GM12878 (cell line): Measurements from ENCODE around the gene POLD1. TPM values are rescaled to one million over a fixed set of nuclear protein-coding genes. Genes with fewer than 3 reads are reported as not detected.

Experiments
- ATAC-seq: fragments of 200-7000 bp; cut with Tn5 transposase; 3 replicates; pipeline ENCODE4 v1.9.1; 2020; ENCODE audit warnings: mild to moderate bottlenecking, moderate library complexity
- BruUV-seq: library from RNA; stranded (reverse); fragments of 400-500 nt; replicated peaks from 2 replicates; lab custom pipeline; 2021; lab: Mats Ljungman, UMichigan
- CTCF ChIA-PET: fragments of 300-600 bp; sonication (Branson Sonifier 250); formaldehyde crosslinking; extraction: SDS; loops from one replicate; lab custom pipeline; 2021; ENCODE audit warnings: inconsistent platforms; lab: Yijun Ruan, JAX
- POLR2A ChIA-PET: fragments of 350-600 bp; formaldehyde crosslinking; extraction: SDS; loops from one replicate; lab custom pipeline; 2021; ENCODE audit warnings: inconsistent platforms; lab: Charles Lee
- RAD21 ChIA-PET: fragments of 300-600 bp; sonication (Branson Sonifier 250); formaldehyde crosslinking; loops from one replicate; lab custom pipeline; 2023; ENCODE audit warnings: antibody characterized with exemption; ENCODE audit not compliant: unreplicated experiment; lab: Charles Lee
- SMC1A ChIA-PET: fragments of 300-600 bp; sonication (Branson Sonifier 250); formaldehyde crosslinking; loops from one replicate; lab custom pipeline; 2023; ENCODE audit not compliant: unreplicated experiment, uncharacterized antibody; lab: Charles Lee
- DNase-seq: peaks from one replicate; pipeline ENCODE4 v3.0.0-alpha.2; 2011; ENCODE audit warnings: low read depth, low spot score
- FAIRE-seq: peaks from 3 replicates; lab custom pipeline; 2011; peaks lifted over from hg19 to GRCh38; lab: Jason Lieb, UNC
- H2AFZ ChIP-seq: 2 replicates; pipeline ENCODE4 v1.6.0; 2011; ENCODE audit warnings: low read depth, low read length, control low read depth; ENCODE audit not compliant: control insufficient read depth
- H3K27ac ChIP-seq: 2 replicates; pipeline ENCODE4 v1.5.1; 2011; ENCODE audit warnings: control low read depth; ENCODE audit not compliant: control insufficient read depth, insufficient read depth
- H3K27me3 ChIP-seq, 2 experiments: replicated peaks in 1 of 2; 2 replicates each; pipeline versions ENCODE4 v1.6.0 to v1.6.1; 2011; ENCODE audit warnings: low read length in 1 of 2; ENCODE audit not compliant: control insufficient read depth in 2 of 2, insufficient read depth in 2 of 2
- H3K36me3 ChIP-seq, 2 experiments: 2 replicates each; pipeline ENCODE4 v1.5.1; 2011; ENCODE audit warnings: low read length in 1 of 2; ENCODE audit not compliant: control insufficient read depth in 2 of 2, insufficient read depth in 2 of 2
- H3K4me1 ChIP-seq: 2 replicates; pipeline ENCODE4 v1.6.1; 2011; ENCODE audit warnings: mild to moderate bottlenecking, low read length, moderate library complexity, mixed read lengths; ENCODE audit not compliant: control insufficient read depth, insufficient read depth
- H3K4me2 ChIP-seq: 2 replicates; pipeline ENCODE4 v1.6.0; 2011; ENCODE audit warnings: control low read depth; ENCODE audit not compliant: control insufficient read depth, insufficient read depth
- H3K4me3 ChIP-seq: fragments of 200-600 bp; sonication (generic); 2 replicates; pipeline ENCODE4 v1.5.1; 2016
- H3K79me2 ChIP-seq: 2 replicates; pipeline ENCODE4 v1.6.0; 2011; ENCODE audit warnings: low read length; ENCODE audit not compliant: control insufficient read depth, insufficient read depth
- H3K9ac ChIP-seq: 2 replicates; pipeline ENCODE4 v1.8.0; 2011; ENCODE audit warnings: low read length, control low read depth, mixed read lengths; ENCODE audit not compliant: control insufficient read depth, insufficient read depth
- H3K9me3 ChIP-seq: replicated peaks from 3 replicates; pipeline ENCODE4 v1.5.1; 2011; ENCODE audit warnings: mild to moderate bottlenecking, low read length; ENCODE audit not compliant: control insufficient read depth, insufficient read depth
- H4K20me1 ChIP-seq: 2 replicates; pipeline ENCODE4 v1.6.0; 2011; ENCODE audit not compliant: control insufficient read depth, insufficient read depth
- CBX5 ChIP-seq: sonication (generic); IDR thresholded peaks from 2 replicates; pipeline ENCODE4 v1.6.1; 2016; ENCODE audit warnings: low read depth, moderate library complexity, mild to moderate bottlenecking, inconsistent platforms
- CHD1 ChIP-seq: IDR thresholded peaks from 2 replicates; pipeline ENCODE4 v1.6.1; 2012; ENCODE audit warnings: low read depth, low read length, improper control_type of control experiment
- MTA2 ChIP-seq: fragments of 450-650 bp; IDR thresholded peaks from 2 replicates; pipeline ENCODE4 v1.6.1; 2016; ENCODE audit warnings: low read depth, mild to moderate bottlenecking, moderate library complexity
- NFXL1 ChIP-seq: fragments of 450-650 bp; IDR thresholded peaks from 2 replicates; pipeline ENCODE4 v1.6.1; 2017; ENCODE audit warnings: antibody characterized with exemption, mild to moderate bottlenecking, borderline replicate concordance
- SREBF1 ChIP-seq: IDR thresholded peaks from 2 replicates; pipeline ENCODE4 v1.6.1; 2012; ENCODE audit warnings: mild to moderate bottlenecking, low read length
- SREBF2 ChIP-seq: IDR thresholded peaks from 2 replicates; pipeline ENCODE4 v1.6.1; 2012; ENCODE audit warnings: mild to moderate bottlenecking, low read length
- WGBS: methylation state at CpG from one replicate; pipeline ENCODE4 v1.1.6; 2016; ENCODE audit warnings: low lambda C conversion rate; ENCODE audit not compliant: insufficient replicate concordance, insufficient coverage; ENCODE audit errors: missing lambda C conversion rate; 5-methylcytosine and 5-hydroxymethylcytosine counted together
- in situ Hi-C: fragments of 300-500 bp; cut with MboI; formaldehyde crosslinking; loops from 9 replicates; pipeline ENCODE4 v1.14.3; 2018; ENCODE audit warnings: mixed read lengths
- intact Hi-C: fragments of 100-400 bp; cut with micrococcal nuclease; formaldehyde crosslinking; loops from one replicate; pipeline ENCODE4 v1.14.2; 2022; ENCODE audit not compliant: unreplicated experiment
- polyA plus RNA-seq, 11 experiments: library from polyadenylated mRNA; depleted of rRNA in 4 of 11; unstranded in 6 of 11; stranded (reverse) in 5 of 11; fragments of >200 nt; fragmentation: Nextera tagmentation in 4 of 11; fragmentation: Illumina TruSeq in 1 of 11; extraction: Ambion mirVana in 4 of 11; extraction: Trizol in 1 of 11; gene quantifications; 1 replicate in 1 of 11; 2 replicates in 10 of 11; pipeline versions ENCODE4 v1.2.1 to v1.2.3, GENCODE V29; 2011 to 2016; ENCODE audit warnings: inconsistent platforms in 2 of 11, missing spikeins in 2 of 11, low read depth in 1 of 11
- total RNA-seq, 4 experiments: library from RNA; depleted of rRNA in 3 of 4; stranded (reverse); fragments of >200 nt in 3 of 4; fragmentation: Illumina TruSeq in 1 of 4; extraction: Trizol in 1 of 4; gene quantifications; 2 replicates each; pipeline versions ENCODE4 v1.2.1 to v1.2.3, GENCODE V29; 2013 to 2021
- TF ChIP-seq, protein P1 (sequence below): IDR thresholded peaks from 2 replicates; pipeline ENCODE4 v1.6.1; 2012; ENCODE audit warnings: low read depth, low read length, improper control_type of control experiment
- TF ChIP-seq, protein P2 (sequence below): IDR thresholded peaks from 2 replicates; pipeline ENCODE4 v1.6.1; 2012; ENCODE audit warnings: low read length, inconsistent platforms

POLD1 gene
- total and polyA plus RNA-seq, 10 of the 15 experiments (the other 5 are each of a cell fraction or from before 2014, with no cell fraction given): 0.76 to 165 (median 63.4) TPM

DNA sequence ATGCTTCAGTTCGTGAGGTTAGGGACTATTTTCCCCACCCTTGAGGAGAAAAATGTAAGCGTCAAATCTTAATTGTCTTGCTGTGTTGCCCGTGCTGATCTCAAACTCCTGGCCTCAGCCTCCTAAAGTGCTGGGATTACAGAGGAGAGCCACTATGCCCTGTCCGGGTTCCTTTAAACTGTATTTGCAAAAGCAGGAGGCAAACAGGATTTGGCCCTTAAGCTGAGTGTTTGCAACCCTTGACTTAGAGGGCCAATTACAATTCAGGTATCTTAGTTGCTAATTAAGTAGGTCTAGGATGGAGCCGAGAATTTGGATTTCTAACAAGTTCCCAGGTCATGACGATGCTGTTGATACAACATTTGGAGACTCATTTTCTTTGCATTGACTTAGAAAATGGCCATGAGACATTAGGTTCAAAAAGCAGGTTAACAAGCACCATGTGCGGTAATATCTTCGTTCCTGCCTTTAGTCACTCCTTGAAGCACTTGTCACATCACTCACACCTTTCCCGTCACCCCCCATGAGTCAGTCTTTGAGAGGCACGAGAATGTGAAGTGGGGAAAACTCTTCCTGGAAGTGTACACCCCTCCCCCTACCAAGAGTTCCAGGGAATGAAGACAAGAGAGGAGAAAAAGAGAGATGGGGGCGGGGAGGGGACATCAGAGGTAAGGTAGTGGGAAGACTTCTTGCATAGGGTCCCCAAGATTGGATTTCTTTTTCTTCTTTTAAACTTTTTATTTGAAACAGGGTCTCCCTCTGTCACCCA, 21.3 kb upstream of the POLD1 start:
- no peak overlapping the region for H3K27ac ChIP-seq
- ATAC-seq (no peak), FAIRE-seq (no peak), DNase-seq (no peak)
- TF ChIP-seq, protein P1, sequence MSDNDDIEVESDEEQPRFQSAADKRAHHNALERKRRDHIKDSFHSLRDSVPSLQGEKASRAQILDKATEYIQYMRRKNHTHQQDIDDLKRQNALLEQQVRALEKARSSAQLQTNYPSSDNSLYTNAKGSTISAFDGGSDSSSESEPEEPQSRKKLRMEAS: no peak
- TF ChIP-seq CHD1 (no peak), SREBF1 (no peak), CBX5 (no peak), SREBF2 (no peak), NFXL1 (no peak), MTA2 (no peak)
- TF ChIP-seq, protein P2, sequence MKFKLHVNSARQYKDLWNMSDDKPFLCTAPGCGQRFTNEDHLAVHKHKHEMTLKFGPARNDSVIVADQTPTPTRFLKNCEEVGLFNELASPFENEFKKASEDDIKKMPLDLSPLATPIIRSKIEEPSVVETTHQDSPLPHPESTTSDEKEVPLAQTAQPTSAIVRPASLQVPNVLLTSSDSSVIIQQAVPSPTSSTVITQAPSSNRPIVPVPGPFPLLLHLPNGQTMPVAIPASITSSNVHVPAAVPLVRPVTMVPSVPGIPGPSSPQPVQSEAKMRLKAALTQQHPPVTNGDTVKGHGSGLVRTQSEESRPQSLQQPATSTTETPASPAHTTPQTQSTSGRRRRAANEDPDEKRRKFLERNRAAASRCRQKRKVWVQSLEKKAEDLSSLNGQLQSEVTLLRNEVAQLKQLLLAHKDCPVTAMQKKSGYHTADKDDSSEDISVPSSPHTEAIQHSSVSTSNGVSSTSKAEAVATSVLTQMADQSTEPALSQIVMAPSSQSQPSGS: no peak
- WGBS: 36% methylated on average over 11 of the region's 11 CpGs
- intact Hi-C loops: no loop called here
- no peaks in the 10 kb centered on the region for H4K20me1 ChIP-seq
- H3K4me1 ChIP-seq: peaks cover 64% of the 10 kb centered on the region
- no peaks in the 10 kb centered on the region; the same call in 1 of the 2 replicates for H3K79me2 ChIP-seq
- ChIA-PET POLR2A (interaction anchor here (0.9 to 2.8 kb wide), 7 partner anchors 13 to 56 kb away, joined by 3 to 10 read pairs (median 6); partner anchors contain the start of genes KCNC3, NR1H2 and SPIB), SMC1A (interaction anchor here (1.2 to 2.6 kb wide), 7 partner anchors 12 to 100 kb away, joined by 3 to 8 read pairs (median 4); no protein-coding TSS in a partner anchor), RAD21 (interaction anchor here (1.2 to 1.6 kb wide), 3 partner anchors 16 to 97 kb away, joined by 3 to 6 read pairs (median 3); no protein-coding TSS in a partner anchor), CTCF (interaction anchor here (0.6 to 9.4 kb wide), 6 partner anchors 16 to 194 kb away, joined by 3 to 167 read pairs (median 4); no protein-coding TSS in a partner anchor)
- no peak overlapping the region for H2AFZ ChIP-seq
- H3K9me3 ChIP-seq: peaks cover 2% of the 10 kb centered on the region; the same call in 2 of the 3 replicates
- BruUV-seq: no TSS peak
- no peak overlapping the region for H3K9ac ChIP-seq
- in situ Hi-C loops: no loop called here
- H3K27me3 ChIP-seq: no peaks in the 10 kb centered on the region
- H3K4me3 ChIP-seq: no peak overlapping the region
- no peaks in the 10 kb centered on the region for H3K36me3 ChIP-seq
- no peak overlapping the region for H3K4me2 ChIP-seq
